ENCODE results near the gene ELF5. TPM values are rescaled to one million over a fixed set of nuclear protein-coding genes. Genes with fewer than 3 reads are reported as not detected.

ELF5 gene
- polyA plus RNA-seq, 1 experiment = not detected

DNA sequence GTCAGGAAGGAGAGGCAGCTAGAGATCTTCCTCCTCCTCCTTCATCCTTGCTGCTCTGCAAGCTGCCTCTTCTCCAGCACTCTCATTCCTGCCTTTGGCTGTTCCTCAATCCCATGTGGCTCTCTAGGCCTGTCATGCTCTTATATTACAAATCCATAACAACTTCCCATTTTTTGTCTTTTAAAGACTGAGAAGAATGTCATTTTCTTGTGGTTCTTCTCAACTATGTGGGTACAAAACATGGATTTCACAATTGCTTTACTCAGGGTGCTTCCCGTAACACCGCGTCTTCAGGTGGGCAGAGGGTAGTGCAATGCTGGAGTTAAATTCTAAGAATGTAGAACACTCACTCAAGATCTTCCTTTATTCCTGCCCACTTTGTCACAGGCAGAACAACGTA is 81.6 kb downstream of the ELF5 start:
- no peak overlapping the region for H3K4me3 ChIP-seq (ENCODE audit: low read depth, low read length)
- no peak for DNase-seq (ENCODE audit: low read depth, low spot score)
- H3K9me3 ChIP-seq (ENCODE audit: control insufficient read depth, insufficient read depth, low read length) = no peaks in the 10 kb centered on the region
- H3K27me3 ChIP-seq (ENCODE audit: control insufficient read depth, insufficient read depth, low read length) = no peaks in the 10 kb centered on the region
- TF ChIP-seq, protein P1, sequence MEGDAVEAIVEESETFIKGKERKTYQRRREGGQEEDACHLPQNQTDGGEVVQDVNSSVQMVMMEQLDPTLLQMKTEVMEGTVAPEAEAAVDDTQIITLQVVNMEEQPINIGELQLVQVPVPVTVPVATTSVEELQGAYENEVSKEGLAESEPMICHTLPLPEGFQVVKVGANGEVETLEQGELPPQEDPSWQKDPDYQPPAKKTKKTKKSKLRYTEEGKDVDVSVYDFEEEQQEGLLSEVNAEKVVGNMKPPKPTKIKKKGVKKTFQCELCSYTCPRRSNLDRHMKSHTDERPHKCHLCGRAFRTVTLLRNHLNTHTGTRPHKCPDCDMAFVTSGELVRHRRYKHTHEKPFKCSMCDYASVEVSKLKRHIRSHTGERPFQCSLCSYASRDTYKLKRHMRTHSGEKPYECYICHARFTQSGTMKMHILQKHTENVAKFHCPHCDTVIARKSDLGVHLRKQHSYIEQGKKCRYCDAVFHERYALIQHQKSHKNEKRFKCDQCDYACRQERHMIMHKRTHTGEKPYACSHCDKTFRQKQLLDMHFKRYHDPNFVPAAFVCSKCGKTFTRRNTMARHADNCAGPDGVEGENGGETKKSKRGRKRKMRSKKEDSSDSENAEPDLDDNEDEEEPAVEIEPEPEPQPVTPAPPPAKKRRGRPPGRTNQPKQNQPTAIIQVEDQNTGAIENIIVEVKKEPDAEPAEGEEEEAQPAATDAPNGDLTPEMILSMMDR (IDR thresholded peaks at IDR 0.05; ENCODE audit: low read depth, low read length) = no peak
- CTCF ChIA-PET = no interaction called here
- no peak overlapping the region for H3K27ac ChIP-seq (ENCODE audit: low read depth, low read length)
- POLR2A ChIA-PET = no interaction called here

Other genes with a start within 250 kb of the ELF5 start
- 0.43 and 0.58 TPM in 2 replicates for gene ABTB2, start 155.8 kb downstream of the ELF5 start, polyA plus RNA-seq (2011; rRNA removed)
- 84.5 and 104 TPM in 2 replicates for gene CAT, start 74.9 kb downstream of the ELF5 start, polyA plus RNA-seq (2011; rRNA removed)
- 0.05 and 0.07 TPM in 2 replicates for gene EHF, start 107.3 kb upstream of the ELF5 start, polyA plus RNA-seq (2011; rRNA removed)

Data from AG04450 (cell line).